NCI-H1417 treated with DMSO at 0.1 percent for 48 hours (cell line): ENCODE data around the gene CFAP221.

Experiments used
- DNase-seq: peaks from one replicate; lab custom pipeline; 2025; lab: John Stamatoyannopoulos, UW

Gene CFAP221

GRCh38 chr2:119680457-119681202 is 136.4 kb downstream of the CFAP221 start:
- no peak for DNase-seq

- no peak for DNase-seq
Measured at GRCh38 chr2:119681203-119681867, 137.1 kb downstream of the CFAP221 start.

GRCh38 chr2:119681868-119682220 is 137.6 kb downstream of the CFAP221 start:
- no peak for DNase-seq

- DNase-seq, result no peak
Measured at GRCh38 chr2:119682578-119682977, 138.3 kb downstream of the CFAP221 start.

GRCh38 chr2:119683074-119683712 is 138.9 kb downstream of the CFAP221 start:
- DNase-seq, result no peak

- DNase-seq, result no peak
Measured at GRCh38 chr2:119683713-119684443, 139.6 kb downstream of the CFAP221 start.

DNA sequence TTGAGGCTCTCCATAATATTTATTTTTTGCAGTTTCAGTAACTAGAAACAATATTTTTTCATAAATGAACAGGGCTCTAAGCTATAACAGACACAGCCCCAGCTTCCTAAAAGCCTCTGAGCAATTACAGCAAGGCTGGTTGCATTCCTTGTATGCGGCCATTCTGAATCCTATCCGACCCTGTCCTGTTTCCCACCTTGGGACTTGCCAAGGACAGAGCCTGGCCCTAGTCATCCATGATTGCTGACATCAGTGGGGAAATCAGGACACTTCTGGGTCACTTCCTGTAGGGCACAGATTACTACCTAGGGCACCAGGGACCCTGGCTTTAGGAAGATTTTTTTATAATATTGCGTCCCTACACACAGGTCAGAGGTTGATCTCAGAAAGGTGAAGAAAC is 140.3 kb downstream of the CFAP221 start:
- DNase-seq, result no peak

GRCh38 chr2:119688616-119689015 is 144.4 kb downstream of the CFAP221 start:
- no peak for DNase-seq

DNA sequence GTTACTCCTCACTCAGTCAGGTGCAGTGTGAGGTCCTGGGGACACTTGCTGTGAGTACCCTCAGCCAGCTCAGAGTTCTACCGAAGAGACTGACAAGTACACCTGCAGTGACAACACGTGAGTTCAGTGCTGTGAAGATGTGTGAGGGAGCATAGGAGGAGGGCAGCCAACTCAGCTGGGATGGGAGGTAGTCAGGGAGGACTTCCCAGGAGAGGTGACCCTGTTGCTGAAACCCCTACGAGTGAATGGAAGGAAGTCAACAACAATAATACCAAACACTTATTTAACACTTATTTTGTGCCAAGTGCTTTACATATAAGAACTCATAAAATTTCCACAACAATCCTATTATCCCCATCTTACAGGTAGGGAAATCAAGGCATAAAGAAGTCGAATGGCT is 145.0 kb downstream of the CFAP221 start:
- DNase-seq, result no peak

GRCh38 chr2:119691189-119691588 is 146.9 kb downstream of the CFAP221 start:
- no peak for DNase-seq

DNA sequence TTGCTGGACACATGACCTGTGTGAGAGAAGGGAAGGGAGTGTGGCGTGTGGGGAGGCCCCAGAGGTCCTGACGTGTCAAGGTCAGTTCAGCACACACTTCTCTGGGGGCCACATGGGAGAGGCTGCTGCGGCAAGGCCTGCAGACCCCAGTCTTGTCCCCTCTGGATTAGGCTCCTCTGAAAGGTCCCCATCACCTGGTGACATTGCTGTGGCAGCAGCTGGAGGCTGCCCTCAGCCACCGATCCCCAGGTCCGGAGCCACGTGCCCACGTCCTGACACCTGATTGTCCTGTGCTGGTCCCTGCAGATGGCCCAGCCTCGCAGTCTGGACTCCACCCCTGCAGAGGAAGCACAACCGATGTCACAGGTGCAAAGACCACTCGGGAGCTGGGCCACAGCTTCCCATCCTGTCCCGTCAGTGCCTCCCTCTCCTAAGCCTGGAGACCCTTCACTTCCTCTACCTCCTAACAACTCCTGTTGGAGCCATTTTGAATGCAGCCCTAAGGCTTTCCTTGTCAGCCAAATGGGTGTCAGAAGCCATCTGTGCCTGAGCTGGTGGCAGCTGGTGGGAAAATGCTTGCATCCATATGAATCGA is 147.5 kb downstream of the CFAP221 start:
- DNase-seq, result no peak

GRCh38 chr2:119692310-119692709 is 148.1 kb downstream of the CFAP221 start:
- no peak for DNase-seq

GRCh38 chr2:119692954-119693353 is 148.7 kb downstream of the CFAP221 start:
- DNase-seq, result no peak

GRCh38 chr2:119693567-119693966 is 149.3 kb downstream of the CFAP221 start:
- DNase-seq, result no peak

DNA sequence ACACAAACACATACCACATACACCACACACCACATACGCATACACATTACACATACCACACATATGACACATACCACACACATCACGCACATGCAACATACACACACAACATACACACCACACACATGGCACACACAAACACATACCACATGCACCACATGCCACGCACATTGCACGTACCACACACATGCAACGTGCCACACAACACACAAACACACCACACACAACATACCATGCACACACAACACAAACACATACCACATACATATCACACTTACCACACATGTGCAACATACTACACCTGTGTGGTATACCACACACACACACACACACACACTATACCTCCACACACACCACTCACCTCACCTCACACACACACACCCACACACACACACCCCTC is 149.7 kb downstream of the CFAP221 start:
- no peak for DNase-seq

- DNase-seq, result no peak
Measured at GRCh38 chr2:119694470-119694844, 150.2 kb downstream of the CFAP221 start.

DNA sequence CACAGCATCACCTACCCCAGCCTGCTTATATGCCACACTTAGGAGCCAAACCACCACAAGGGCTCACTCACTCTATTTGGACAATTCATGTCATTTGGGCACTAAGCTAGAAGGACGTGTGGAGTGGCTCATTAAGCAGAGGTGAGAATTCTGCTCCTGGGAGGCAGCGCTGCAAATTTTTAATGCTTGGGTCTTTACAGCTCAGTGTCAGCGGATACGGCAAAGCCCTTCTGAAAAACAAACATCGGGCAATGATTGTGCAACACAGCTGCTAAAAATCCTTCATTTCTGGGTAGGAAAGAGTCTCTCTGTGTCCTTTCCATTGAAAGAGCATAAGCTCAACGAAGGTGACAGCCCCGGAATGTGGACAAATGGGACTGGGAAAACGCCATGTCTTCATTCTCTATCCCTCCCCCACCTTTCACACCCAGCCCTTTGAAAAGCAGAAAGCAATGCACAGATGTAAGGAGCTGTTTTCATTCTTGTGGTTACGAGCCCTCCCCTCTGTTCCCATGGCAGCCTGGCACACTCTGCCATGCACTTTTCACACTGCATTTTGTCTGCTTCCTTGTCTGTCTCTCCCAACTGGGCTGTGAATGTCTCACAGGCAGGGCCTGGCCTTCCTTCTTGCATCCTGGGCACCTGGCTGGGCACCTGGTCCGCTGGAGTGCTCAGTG is 150.7 kb downstream of the CFAP221 start:
- DNase-seq, result no peak

GRCh38 chr2:119696005-119696404 is 151.8 kb downstream of the CFAP221 start:
- no peak for DNase-seq

- no peak for DNase-seq
Measured at GRCh38 chr2:119696494-119697030, 152.3 kb downstream of the CFAP221 start.

GRCh38 chr2:119697290-119698020 is 153.2 kb downstream of the CFAP221 start:
- DNase-seq, result no peak

GRCh38 chr2:119698246-119698645 is 154.0 kb downstream of the CFAP221 start:
- no peak for DNase-seq
